HG03469 (cell line): ENCODE measurements around the gene CRADD.

Source experiments
- ATAC-seq: cut with Tn5 transposase; IDR thresholded peaks from one replicate; pipeline ENCODE4 v1.9.1; 2021; ENCODE audit warnings: mild to moderate bottlenecking, moderate library complexity, moderate number of reproducible peaks; ENCODE audit not compliant: unreplicated experiment

CRADD gene

DNA sequence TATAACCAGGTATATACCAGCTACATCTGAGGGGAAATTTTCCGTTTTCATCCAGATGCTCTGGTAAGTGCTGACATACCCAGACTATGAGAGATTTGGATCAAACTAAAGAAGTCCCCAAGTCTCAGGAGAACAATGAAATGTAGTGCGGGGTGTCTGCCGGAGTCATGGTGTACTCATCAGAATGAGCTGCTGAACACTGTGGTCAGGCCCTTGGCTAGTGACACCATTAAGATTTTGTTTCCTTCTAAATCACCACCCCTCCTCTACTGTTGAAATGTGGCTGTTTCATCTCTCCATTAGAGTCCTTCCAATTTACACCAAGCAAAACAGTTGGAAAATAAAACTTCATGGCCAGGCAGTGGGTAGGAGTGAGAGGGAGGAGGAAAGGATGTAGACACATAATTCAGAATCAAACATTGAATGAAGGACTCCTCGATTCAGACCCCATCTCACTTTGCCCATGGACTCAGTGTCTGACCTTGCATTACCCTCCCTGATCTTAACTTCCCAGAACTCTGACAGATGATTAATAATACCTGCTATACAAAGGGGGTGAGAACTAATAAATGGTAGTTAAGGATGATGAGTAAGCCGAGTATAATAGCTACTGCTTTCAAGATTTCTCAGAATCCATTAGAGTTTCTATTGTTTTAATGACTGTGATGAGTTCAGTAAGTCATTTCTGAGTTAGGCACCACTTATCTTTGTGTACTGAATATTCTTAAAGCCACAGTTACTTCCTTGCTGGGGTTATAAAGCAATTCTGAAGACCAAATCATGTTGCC is 127.4 kb downstream of the CRADD start:
- ATAC-seq, result no peak

DNA sequence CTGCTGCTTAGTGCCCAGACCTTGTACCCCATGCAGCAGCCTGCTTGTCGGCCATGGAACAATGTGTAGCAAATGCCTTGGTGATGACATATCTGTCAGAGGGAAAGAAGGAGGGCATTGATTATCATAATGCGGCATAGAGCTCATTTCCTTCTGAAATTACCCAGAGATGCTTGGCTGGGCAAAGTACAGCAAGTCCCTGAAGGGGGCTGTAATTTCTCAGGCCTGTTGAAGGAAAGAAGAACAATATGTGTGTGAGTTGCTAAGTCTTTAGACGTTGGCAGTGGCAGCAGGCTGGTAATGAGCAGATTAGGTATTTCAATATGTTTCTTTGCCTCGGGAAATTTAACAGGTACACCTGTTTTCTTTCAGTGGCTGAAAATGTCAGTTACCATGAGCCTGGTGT is 128.6 kb downstream of the CRADD start:
- no peak for ATAC-seq

DNA sequence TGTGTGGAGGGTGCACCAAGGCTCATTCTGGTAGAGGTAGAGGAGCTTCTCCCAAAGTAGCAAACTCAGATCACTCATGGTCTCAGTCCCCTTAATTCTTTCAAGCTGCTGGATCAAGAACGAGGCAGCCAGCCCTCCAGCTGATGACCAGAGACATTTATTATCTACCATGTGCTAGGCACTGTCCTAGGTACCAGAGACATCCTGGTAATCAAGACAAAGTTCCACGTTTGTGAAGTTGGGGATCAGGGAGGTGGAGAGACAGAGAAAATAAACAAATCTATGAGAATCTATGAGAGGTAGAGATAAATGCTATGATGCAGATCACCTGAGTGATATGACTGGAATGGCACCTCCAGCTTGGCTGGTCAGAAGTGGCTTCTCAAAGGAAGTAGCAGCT is 130.2 kb downstream of the CRADD start:
- no peak for ATAC-seq

DNA sequence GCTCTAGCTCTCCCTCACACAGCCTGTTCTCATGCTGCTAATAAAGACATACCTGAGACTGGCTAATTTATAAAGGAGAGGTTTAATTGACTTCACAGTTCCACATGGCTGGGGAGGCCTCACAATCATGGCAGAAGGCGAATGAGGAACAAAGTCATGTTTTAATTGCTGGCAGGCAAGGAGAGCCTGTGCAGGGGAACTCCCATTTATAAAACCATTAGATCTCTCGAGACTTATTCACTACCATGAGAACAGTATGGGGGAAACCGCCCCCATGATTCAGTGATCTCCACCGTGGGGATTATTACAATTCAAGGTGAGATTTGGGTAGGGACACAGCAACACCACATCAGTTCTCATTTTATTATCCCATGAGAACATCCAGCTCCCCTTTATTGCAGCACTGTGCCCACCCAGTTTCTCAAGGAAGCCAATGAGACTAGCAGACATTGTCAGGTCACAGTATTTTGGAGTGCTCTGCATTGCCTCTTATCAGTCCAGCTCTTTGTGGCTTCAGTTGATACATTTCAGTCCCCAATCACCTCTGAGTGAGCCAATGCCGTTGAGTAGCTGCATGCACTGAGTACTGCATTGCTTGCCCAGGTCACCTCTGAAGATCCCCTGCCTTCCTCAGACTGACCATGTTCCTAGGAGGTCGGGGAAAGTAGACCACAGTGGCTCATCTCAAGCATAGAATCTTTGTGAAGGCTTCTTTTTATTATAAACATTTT is 131.2 kb downstream of the CRADD start:
- ATAC-seq, result no peak

DNA sequence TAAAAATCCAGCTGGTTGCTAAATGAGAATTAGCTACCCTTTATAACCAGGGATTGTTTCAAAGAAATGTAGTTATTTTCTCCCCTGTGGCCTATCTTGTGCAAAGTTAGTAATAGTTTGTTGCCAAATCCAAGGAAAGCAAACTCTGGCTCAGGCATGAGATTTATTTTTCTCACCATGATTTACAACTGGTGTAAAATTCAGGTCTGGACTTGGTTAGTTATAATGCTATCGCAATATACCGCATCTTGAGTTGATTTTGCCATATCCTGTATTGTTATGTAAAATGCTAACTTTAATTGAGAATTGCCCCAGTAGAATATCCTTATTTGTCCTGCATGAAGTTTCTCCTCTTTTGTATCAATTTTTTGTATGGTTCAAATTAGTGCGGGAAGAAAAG is 135.5 kb downstream of the CRADD start:
- ATAC-seq, result no peak

DNA sequence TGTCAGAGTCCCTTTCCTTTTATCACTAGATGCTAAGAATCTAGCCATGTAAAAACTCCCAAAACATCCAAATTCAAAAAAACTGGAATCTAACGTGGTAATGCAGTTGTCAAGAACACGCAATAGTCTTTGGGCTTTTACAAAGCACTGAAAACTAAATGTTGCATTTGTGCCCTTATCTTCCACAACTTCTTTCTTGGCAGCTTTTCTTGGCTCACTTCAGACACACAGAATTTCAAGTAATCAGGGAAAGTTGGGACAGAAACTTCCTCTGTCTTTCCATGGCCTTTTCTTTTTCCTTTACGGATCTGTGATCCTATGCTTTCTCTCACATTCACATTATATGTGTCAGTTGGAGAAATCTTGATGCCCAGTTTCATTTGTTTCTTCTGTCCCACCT is 136.0 kb downstream of the CRADD start:
- no peak for ATAC-seq

DNA sequence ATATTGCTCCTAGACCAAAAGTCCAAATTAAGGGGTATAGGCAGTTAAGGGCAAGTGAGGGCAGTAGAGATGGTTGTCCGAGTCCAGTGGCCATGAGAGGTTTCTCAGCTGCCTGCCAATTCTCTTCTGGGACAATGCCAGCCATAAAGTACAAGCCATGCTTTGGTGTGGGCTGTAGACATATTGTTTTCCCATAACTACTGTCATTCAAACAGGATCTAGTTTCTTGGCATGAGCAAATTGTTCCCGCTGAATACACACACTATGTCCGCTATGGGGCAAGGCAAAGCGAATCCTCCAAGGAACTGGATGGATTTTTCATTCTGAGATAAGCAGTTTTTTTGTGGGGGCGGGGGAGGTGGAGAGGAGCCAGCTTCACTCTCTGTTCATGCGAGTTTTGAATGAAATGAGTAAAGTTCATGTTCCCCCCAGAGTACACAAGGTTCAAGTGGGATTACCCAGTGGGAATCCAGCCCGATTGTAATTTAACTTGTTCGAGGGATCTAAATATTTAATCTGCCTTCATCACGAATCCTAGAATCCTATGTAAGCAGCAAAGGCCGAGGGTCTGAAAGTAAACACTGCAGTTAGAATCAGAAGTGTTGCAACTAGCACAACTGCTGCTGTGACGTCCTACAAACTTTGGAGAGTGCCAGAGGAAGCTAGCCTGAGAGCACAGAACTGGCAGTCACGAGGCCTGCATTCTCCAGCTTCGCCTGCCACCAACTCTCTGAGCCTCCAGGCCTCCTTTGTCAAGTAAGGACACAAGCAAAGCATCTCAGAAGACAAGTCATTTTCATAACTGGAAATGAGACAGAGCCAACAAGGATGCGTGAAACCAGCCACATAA is 137.0 kb downstream of the CRADD start:
- no peak for ATAC-seq

DNA sequence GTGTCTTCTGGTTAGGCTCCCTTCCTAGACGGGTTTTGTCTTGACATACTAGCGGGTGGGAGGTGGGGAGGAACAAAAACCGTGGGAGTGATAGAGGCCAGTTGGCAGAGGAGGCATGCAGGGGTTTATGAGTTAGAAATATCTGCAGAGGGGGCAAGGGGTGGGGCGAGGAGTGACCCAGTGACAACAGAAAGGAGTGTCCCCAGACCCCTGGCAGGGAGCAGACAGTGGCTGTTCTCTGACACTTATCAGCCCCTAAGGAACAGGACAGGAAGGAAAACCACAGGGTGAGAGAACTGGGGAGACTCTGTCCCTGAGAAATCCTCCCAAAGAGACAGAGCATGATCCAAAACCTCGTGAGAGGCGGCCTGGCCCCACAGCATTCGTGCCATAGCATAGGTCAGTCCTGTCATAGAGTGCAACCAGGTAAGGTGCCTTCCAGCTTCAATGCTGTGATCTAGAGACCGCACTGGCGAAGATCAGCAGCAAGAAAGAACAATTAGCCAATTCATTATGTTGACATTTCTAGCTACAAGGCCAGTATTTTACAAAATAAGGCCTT is 141.4 kb downstream of the CRADD start:
- ATAC-seq, result no peak

DNA sequence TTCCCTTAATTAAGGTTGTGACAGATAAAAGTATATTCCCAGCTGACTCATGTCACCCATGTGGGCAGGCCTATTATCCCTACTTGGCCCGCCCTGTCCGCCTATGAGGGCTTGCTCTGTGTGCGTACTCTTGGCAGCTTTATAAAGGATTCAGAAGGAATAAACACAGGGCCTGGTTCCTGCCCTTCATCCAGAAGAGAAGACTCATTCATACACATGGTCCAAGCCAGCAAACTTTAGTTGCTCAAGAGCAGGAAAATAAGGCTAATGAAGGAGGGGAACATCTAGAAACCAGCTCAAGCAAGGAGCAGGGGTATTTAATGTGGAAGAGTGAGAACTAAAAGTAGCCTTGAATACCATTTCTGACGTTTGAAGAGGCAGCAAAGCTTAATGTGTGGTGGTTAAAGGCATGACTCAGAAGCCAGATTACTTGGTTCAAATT is 141.9 kb downstream of the CRADD start:
- ATAC-seq, result no peak

DNA sequence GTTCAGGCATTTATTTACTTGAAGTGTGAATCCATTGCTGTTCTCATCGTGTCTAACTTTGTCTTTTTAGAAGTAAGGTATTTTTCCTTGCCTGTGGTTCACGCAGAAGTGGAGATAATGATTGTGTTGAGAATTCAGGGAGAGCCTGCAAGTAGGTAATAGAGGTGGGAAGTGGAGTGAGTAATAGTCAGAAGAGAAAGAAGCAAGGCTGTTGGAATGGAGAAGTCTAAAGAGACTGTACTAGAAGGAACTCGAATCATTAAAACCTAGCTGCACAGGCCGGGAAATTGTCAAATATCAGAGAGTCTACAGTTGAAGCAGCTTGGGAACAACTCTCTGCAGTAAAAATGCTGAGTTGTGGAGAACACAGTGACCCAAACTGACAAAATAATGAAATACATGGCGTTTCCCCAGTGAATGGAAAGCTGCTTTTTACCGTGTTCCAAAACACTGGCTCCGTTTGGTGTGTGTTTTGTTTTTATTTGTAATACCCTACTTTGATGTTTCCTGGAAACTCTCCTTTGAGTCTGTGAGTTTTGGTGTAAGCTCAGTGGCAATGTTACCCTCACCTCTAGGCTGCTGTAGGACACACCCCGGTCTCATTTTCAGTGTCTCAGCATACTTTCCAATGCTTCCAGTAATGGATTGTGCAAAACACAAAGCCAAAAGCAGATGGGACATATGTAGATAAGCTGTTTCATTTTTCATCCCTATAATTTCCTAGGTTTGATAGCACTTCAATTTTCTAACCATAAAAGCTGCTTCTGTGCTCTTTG is 146.6 kb downstream of the CRADD start:
- ATAC-seq, result no peak

DNA sequence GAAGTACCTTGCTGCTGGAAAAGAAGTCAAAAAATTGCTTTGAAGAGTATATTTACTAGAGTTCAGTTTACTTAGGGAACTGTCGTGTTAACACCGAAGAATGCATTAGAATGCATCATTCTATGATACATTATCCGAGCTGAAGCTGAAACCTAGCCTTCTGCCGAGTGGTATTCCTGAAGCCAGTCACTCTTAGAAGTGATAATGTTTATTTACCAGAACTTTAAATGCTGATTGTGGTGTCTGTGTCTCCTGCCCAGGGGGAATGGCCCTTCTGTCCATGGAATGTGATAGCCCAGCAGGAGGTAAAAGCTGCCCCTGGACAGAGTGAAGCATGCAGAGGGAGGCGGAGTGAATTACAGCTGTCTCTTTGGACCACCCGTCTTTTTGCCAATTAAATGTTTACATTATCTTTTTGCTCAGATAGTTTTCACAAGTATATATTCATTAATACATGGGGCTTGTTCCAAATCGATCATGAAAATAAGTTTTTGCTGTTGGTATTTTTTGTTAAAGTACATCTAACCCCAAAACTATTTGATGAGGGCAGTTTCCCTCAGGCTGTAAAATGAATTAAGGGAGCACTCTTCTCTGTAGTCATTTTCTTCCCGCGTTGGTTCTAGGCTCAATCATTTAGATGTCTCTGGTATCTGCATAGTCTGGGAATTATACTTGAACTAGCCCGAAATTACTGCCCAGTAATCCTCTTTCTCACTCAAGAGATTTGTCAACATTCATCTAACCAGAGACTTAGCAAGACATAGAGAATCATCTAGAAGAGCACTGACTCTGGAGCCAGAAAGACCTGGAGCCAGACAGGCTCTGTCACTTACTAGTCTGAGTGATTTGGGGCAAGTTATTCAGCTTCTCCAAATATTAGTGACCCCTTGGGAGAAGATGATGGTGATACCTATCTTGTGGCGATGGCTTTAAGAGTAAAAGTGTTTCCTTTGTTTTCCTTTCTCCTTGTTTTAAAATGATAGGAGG is 147.6 kb downstream of the CRADD start:
- ATAC-seq, result no peak

DNA sequence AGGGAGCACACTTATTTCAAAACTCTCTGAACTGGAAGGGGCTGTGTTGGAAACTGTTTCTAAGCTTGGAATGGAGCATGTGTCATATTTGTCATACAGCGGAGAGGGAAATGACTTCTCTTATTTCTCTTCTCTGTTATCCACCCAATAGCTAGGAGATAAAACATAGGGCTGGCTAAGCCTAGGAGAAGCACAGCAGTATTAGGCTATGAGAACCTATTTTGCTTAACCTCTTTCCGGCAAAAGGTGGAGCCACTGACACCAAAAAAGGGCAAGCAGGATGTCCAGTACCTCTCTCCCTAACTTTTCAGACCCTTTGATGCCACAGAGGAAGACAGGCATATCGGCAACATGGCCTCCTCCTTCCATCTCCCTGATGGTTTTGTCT is 148.3 kb downstream of the CRADD start:
- no peak for ATAC-seq

DNA sequence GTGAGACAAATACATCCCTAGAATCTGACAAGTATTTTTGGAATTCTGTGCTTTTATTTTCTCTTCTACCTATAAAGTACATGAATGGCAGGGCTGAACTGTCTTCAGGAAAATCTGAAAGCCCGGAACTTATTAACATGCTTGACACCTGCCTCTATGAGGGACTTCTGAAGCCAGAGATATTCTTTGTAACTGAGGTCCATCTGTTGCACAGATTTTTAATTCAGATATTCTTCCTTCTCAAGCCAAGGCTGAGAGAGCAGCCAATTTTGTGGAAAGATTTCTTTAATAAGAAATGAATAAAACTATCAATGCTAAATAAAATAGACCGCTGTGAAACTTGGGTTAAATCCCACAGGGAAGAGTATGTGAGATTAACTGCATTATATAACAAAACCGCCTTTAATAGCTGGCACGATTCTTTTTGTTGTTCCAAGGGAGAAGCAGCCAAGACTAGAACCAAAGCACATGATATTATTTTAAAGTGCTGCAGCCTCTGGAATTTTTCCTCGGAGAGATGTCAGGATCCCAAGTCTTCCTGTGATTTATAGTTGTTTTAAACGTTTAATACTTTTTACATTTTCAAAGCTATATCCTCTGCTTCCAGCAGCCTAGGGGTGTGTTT is 148.9 kb downstream of the CRADD start:
- ATAC-seq, result no peak

DNA sequence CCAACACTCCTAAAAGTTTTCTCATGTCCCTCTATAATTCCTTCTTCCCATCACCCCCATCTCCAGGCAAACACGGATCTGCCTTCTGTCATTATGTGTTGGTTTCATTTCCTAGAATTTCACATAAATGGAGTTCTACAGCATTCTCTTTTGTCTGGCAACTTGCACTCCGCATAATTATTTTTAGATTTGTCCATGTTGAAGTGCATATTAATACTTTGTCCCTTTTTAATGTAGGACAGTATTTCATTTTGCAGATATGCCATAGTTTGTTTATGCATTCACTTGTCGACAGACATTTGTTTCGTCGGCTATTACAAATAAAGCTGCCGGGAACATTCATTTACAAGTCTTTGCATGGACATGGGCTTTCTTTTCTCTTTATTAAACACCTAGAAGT is 150.0 kb downstream of the CRADD start:
- ATAC-seq, result no peak

DNA sequence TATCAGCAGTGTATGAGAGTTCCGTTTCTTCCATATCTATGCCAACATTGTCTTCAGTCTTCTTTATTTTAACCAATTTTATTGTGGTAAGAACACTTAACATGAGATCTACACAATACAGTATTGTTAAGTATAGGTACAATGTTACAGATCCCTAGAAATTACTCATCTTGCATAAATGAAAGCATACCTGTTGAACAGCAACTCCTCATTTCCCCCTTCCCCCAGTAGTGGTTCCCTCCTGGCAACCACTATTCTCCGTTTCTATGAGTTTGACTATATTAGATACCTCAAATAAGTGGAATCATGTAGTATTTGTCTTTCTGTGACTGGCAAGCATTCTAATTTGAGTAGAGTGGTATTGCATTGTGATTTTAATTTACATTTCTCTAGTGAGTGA is 150.5 kb downstream of the CRADD start:
- ATAC-seq, result no peak

DNA sequence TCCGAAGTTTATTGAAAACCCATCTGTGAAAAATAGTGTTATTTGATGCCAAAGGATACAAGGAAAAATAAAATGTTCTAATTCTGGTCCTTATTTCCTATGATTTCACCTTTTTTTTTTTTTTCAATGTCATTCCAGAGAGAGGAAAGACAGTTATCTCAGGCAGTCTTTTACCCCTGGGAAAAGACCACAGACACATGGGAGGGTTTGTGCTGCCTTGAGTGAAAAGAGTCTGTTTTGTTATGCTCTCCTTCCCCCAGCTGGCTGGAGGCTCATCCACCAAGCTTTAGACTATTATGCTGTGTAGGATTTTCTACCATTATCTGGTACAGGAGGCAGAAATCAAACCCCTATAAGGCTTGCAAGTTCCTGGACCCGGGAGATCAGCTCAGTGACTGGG is 151.8 kb downstream of the CRADD start:
- no peak for ATAC-seq

DNA sequence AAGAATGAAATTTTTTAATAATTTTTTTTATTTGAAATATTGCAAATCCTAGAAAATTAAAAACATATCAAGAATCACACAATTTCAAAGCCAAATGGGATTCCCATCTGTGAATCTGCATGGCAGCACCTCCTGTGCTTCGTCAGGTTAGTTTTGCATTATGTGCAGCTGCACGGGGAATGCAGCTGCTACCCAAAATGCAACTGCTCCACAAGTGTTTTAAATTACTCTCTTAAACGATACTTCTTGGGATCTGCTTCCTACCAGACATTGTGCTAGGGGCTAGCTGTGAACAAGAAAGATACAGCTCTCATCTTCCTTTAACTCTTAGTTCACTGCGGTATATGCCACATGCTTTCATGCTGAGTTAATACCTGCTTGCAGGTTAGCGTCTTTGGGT is 154.2 kb downstream of the CRADD start:
- ATAC-seq, result no peak

DNA sequence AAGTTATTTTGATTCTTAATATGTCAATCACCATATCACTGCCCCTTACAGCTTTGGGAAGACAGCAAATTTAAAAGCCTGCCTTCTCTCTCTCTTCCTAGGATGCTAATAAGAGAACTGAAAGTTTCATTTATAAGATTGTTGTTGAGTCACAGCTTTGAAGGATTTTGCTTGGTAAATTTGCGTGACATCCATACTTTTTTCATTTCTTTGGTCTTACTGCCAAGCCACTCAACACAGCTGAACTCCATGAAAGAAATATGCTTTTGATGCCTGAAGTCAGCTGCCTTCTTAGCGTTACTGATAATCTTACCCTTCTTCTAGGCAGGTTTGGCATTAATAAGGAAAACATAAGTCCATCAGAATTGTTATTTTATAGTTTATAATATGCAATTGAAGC is 155.0 kb downstream of the CRADD start:
- ATAC-seq, result no peak

DNA sequence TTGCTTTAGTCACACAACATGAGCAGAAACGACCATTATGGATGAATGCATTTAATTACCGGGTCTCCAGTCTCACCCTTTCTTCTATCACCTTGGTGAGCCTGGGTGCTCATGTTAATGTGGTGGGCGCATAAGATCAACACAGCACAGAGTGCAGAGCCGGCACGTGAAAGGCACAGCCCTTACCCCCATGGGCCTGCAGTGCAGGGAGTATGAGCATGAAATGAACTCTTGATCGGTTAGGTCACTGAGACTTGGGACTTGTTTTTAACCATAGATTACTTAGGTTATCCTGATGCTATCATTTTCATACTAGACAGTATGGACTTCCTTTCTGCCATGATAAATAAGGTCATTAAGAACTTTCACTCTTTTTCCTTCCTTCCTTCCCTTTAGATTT is 156.8 kb downstream of the CRADD start:
- ATAC-seq, result no peak
